ENCODE results near the gene SCT.

- no peak for TF ChIP-seq CTCF (IDR thresholded peaks at IDR 0.05)
- no peak for TF ChIP-seq POLR2A (IDR thresholded peaks at IDR 0.05)
Measured at GRCh38 chr11:610146-610801, 16.7 kb downstream of the SCT start.

All from right lobe of liver (tissue), 4 donors.